K562 (cell line): ENCODE data around the gene KIAA0825. TPM values are rescaled to one million over a fixed set of nuclear protein-coding genes. Genes with fewer than 3 reads are reported as not detected.

Source experiments
- ATAC-seq: fragments of 200-7000 bp; cut with Tn5 transposase; 3 replicates; pipeline ENCODE4 v1.9.1; 2020; ENCODE audit warnings: moderate library complexity
- BruUV-seq: library from RNA; stranded (reverse); fragments of 400-500 nt; replicated peaks from 2 replicates; lab custom pipeline; 2021; lab: Mats Ljungman, UMichigan
- CTCF ChIA-PET: fragments of 300-600 bp; formaldehyde crosslinking; extraction: SDS; loops from one replicate; lab custom pipeline; 2021; ENCODE audit warnings: low intra/inter-chr PET ratio; lab: Yijun Ruan, JAX
- POLR2A ChIA-PET: fragments of 300-600, 350-650 bp; sonication (Branson Sonifier 250); formaldehyde crosslinking; extraction: SDS; loops from one replicate; lab custom pipeline; 2021; ENCODE audit warnings: antibody characterized with exemption, inconsistent platforms; lab: Yijun Ruan, JAX
- DNase-seq, 4 experiments: peaks; one replicate each; pipeline versions ENCODE4 v3.0.0 to v3.0.0-alpha.2; 2011 to 2018; ENCODE audit warnings: low spot score in 3 of 4, mixed read lengths in 3 of 4; ENCODE audit errors: extremely low read depth in 1 of 4
- FAIRE-seq: peaks from 2 replicates; lab custom pipeline; 2011; peaks lifted over from hg19 to GRCh38; lab: Jason Lieb, UNC
- H2AFZ ChIP-seq: 2 replicates; pipeline ENCODE4 v1.6.0; 2011; ENCODE audit warnings: low read depth, low read length, control low read depth, inconsistent platforms
- H3K27ac ChIP-seq: fragments of 200-600 bp; 3 replicates; pipeline ENCODE4 v1.8.0; 2011; ENCODE audit warnings: low read depth, mild to moderate bottlenecking, control low read depth, inconsistent platforms, low read length, moderate library complexity, mixed read lengths; ENCODE audit errors: extremely low read depth
- H3K27me3 ChIP-seq, 2 experiments: fragments of 300-600 bp in 1 of 2; 2 replicates in 1 of 2; 3 replicates in 1 of 2; pipeline versions ENCODE4 v1.6.0 to v1.8.0; 2011; ENCODE audit warnings: inconsistent platforms in 2 of 2, low read length in 2 of 2, mild to moderate bottlenecking in 1 of 2, mixed read lengths in 1 of 2, moderate library complexity in 1 of 2; ENCODE audit not compliant: control insufficient read depth in 2 of 2, insufficient read depth in 2 of 2
- H3K36me3 ChIP-seq: fragments of 300-600 bp; 3 replicates; pipeline ENCODE4 v1.8.0; 2011; ENCODE audit warnings: mild to moderate bottlenecking, low read length, inconsistent platforms; ENCODE audit not compliant: control insufficient read depth, insufficient read depth
- H3K4me1 ChIP-seq, 2 experiments: fragments of 200-600 bp in 1 of 2; replicated peaks in 1 of 2; 2 replicates in 1 of 2; 3 replicates in 1 of 2; pipeline versions ENCODE4 v1.5.1 to v1.8.0; 2011; ENCODE audit warnings: inconsistent platforms in 2 of 2, low read length in 2 of 2, mild to moderate bottlenecking in 1 of 2, mixed read lengths in 1 of 2, moderate library complexity in 1 of 2; ENCODE audit not compliant: control insufficient read depth in 2 of 2, insufficient read depth in 2 of 2
- H3K4me2 ChIP-seq: 2 replicates; pipeline ENCODE4 v1.6.1; 2011; ENCODE audit warnings: low read length, control low read depth, inconsistent platforms, mixed read lengths; ENCODE audit not compliant: insufficient read depth
- H3K4me3 ChIP-seq: fragments of 200-600 bp; sonication (generic), shearing (Covaris generic); 2 replicates; pipeline ENCODE4 v1.5.1; 2016; ENCODE audit warnings: control low read depth, inconsistent platforms
- H3K79me2 ChIP-seq: fragments of 200-600 bp; 3 replicates; pipeline ENCODE4 v1.8.0; 2011; ENCODE audit warnings: low read length, inconsistent platforms; ENCODE audit not compliant: control insufficient read depth, insufficient read depth
- H3K9ac ChIP-seq, 2 experiments: 2 replicates each; pipeline versions ENCODE4 v1.6.0 to v1.6.1; 2011; ENCODE audit warnings: low read depth in 2 of 2, low read length in 2 of 2, control low read depth in 1 of 2, inconsistent platforms in 1 of 2, mild to moderate bottlenecking in 1 of 2, mixed read lengths in 1 of 2; ENCODE audit not compliant: insufficient read depth in 1 of 2
- H3K9me1 ChIP-seq: one replicate; pipeline ENCODE4 v1.6.0; 2011; ENCODE audit warnings: inconsistent platforms, mild to moderate bottlenecking, low read length, moderate library complexity; ENCODE audit not compliant: control insufficient read depth, insufficient read depth
- H3K9me3 ChIP-seq: replicated peaks from 2 replicates; pipeline ENCODE4 v1.5.1; 2011; ENCODE audit warnings: low read depth, low read length, inconsistent platforms; ENCODE audit not compliant: control insufficient read depth, insufficient read depth
- H4K20me1 ChIP-seq: replicated peaks from 2 replicates; pipeline ENCODE4 v1.6.1; 2011; ENCODE audit warnings: low read length, inconsistent platforms, mixed read lengths; ENCODE audit not compliant: control insufficient read depth, insufficient read depth
- AFF1 ChIP-seq, 2 experiments: fragments of 450-650 bp; IDR thresholded peaks; 2 replicates each; pipeline ENCODE4 v1.6.1; 2018; ENCODE audit warnings: mild to moderate bottlenecking in 2 of 2, low read depth in 1 of 2; ENCODE audit not compliant: partially characterized antibody in 2 of 2
- ARID4B ChIP-seq: sonication (generic); formaldehyde crosslinking; IDR thresholded peaks from 2 replicates; pipeline ENCODE4 v1.8.0; 2022; ENCODE audit warnings: mild to moderate bottlenecking, missing genetic modification reagents
- FOXA1 ChIP-seq: fragments of 450-650 bp; IDR thresholded peaks from 2 replicates; pipeline ENCODE4 v1.6.1; 2016; ENCODE audit warnings: mild to moderate bottlenecking, borderline replicate concordance
- IFI16 ChIP-seq: fragments of 250-450 bp; sonication (Bioruptor Pico); IDR thresholded peaks from 2 replicates; pipeline ENCODE4 v2.1.2; 2022; ENCODE audit warnings: mild to moderate bottlenecking, inconsistent platforms
- PHF8 ChIP-seq: fragments of 200-600 bp; sonication (generic); IDR thresholded peaks from 2 replicates; pipeline ENCODE4 v1.6.1; 2012; ENCODE audit warnings: mixed run types, mild to moderate bottlenecking, inconsistent platforms, low read length, moderate library complexity, borderline replicate concordance
- SIN3B ChIP-seq: fragments of 450-650 bp; IDR thresholded peaks from 2 replicates; pipeline ENCODE4 v1.6.1; 2017; ENCODE audit warnings: low read depth, mild to moderate bottlenecking, moderate library complexity
- TAF15 ChIP-seq: fragments of 200-400 bp; formaldehyde crosslinking; IDR thresholded peaks from 2 replicates; pipeline ENCODE4 v1.6.1; 2017; ENCODE audit warnings: mild to moderate bottlenecking, low read depth, low read length, moderate library complexity
- ZFP1 ChIP-seq: fragments of 450-650 bp; formaldehyde crosslinking; IDR thresholded peaks from 2 replicates; pipeline ENCODE4 v1.4.0; 2020; ENCODE audit warnings: mild to moderate bottlenecking, mixed read lengths
- WGBS: fragments of 100-300 bp; shearing (Covaris generic); methylation state at CpG from one replicate; pipeline ENCODE4 v1.1.6; 2016; ENCODE audit warnings: low coverage, mixed read lengths; ENCODE audit not compliant: insufficient coverage; ENCODE audit errors: missing lambda C conversion rate; 5-methylcytosine and 5-hydroxymethylcytosine counted together
- in situ Hi-C: fragments of 300-500 bp; cut with MboI; formaldehyde crosslinking; loops from 4 replicates; pipeline ENCODE4 v1.15.0; 2018; ENCODE audit warnings: inconsistent platforms, mixed read lengths
- intact Hi-C: fragments of 100-400 bp; cut with micrococcal nuclease; formaldehyde crosslinking; loops from 2 replicates; pipeline ENCODE4 v1.14.2; 2022
- polyA plus RNA-seq, 8 experiments: library from polyadenylated mRNA; depleted of rRNA in 4 of 8; stranded (reverse) in 5 of 8; unstranded in 3 of 8; fragments of >200 nt; fragmentation: Nextera tagmentation in 2 of 8; fragmentation: Illumina TruSeq in 1 of 8; extraction: Ambion mirVana in 2 of 8; extraction: Trizol in 1 of 8; gene quantifications; 2 replicates each; pipeline versions ENCODE4 v1.2.1 to v1.2.3, GENCODE V29; 2011 to 2014; ENCODE audit warnings: inconsistent platforms in 1 of 8, missing spikeins in 1 of 8
- total RNA-seq, 7 experiments: library from RNA; depleted of rRNA in 6 of 7; stranded (reverse); fragments of >200 nt in 6 of 7; fragmentation: Illumina TruSeq in 2 of 7; extraction: Trizol in 2 of 7; gene quantifications; 2 replicates each; pipeline versions ENCODE4 v1.2.1 to v1.2.3, GENCODE V29; 2011 to 2021; ENCODE audit warnings: low replicate concordance in 1 of 7

KIAA0825 gene
- total and polyA plus RNA-seq, 9 of the 15 experiments (the other 6 are each of a cell fraction or from before 2014, with no cell fraction given), result 0.05 to 0.36 (median 0.16) TPM; not detected in 1

GRCh38 chr5:94551858-94552257 lies 66.5 kb downstream of the KIAA0825 start:
- intact Hi-C loops, result no loop called here
- in situ Hi-C loops, result no loop called here

GRCh38 chr5:94545870-94546625 lies 72.4 kb downstream of the KIAA0825 start:
- CTCF ChIA-PET, result no interaction called here
- H3K4me2 ChIP-seq, result no peak overlapping the region
- H3K36me3 ChIP-seq, result no peaks in the 10 kb centered on the region
- 2% methylated on average over 4 of the region's 4 CpGs for WGBS
- intact Hi-C loops, result no loop called here
- no peaks in the 10 kb centered on the region for H3K27me3 ChIP-seq
- no peaks in the 10 kb centered on the region for H3K79me2 ChIP-seq
- BruUV-seq, result no TSS peak
- no peaks in the 10 kb centered on the region for H3K9me3 ChIP-seq
- H4K20me1 ChIP-seq, result no peaks in the 10 kb centered on the region
- POLR2A ChIA-PET, result no interaction called here
- no peaks in the 10 kb centered on the region for H3K9me1 ChIP-seq
- no peaks in the 10 kb centered on the region for H3K4me1 ChIP-seq
- H3K9ac ChIP-seq, result no peak overlapping the region
- no peak overlapping the region for H3K27ac ChIP-seq
- in situ Hi-C loops, result no loop called here
- no peak for FAIRE-seq
- H2AFZ ChIP-seq, result no peak overlapping the region
- ATAC-seq, result no peak
- H3K4me3 ChIP-seq, result no peak overlapping the region
- DNase-seq, result no peak
- TF ChIP-seq AFF1 (IDR thresholded peaks at IDR 0.05; ENCODE audit: low read depth in 1 of 2, partially characterized antibody in 2 of 2), result no peak
- no peak for TF ChIP-seq PHF8
- TF ChIP-seq ARID4B, result no peak
- TF ChIP-seq ZFP1 (CRISPR knock-in tag), result no peak

More at GRCh38 chr5:94551858-94552257, 66.5 kb downstream of the KIAA0825 start:
- H3K36me3 ChIP-seq, result no peaks in the 10 kb centered on the region
- no TSS peak for BruUV-seq
- no peak for TF ChIP-seq SIN3B
- no peak for TF ChIP-seq TAF15
- TF ChIP-seq IFI16, result no peak
- no peak for TF ChIP-seq FOXA1
- no peak overlapping the region for H3K4me3 ChIP-seq
- no peak overlapping the region for H3K4me2 ChIP-seq
- no peaks in the 10 kb centered on the region for H3K79me2 ChIP-seq
- ChIA-PET CTCF (no interaction called here), POLR2A (no interaction called here)
- no peak for ATAC-seq
- no peak overlapping the region for H3K27ac ChIP-seq
- no peaks in the 10 kb centered on the region for H3K9me3 ChIP-seq
- no peak overlapping the region for H2AFZ ChIP-seq
- no peak overlapping the region for H3K9ac ChIP-seq
- FAIRE-seq, result no peak
- no peaks in the 10 kb centered on the region for H3K9me1 ChIP-seq
- WGBS, result 0% methylated on average over 1 of the region's 1 CpG
- H4K20me1 ChIP-seq, result no peaks in the 10 kb centered on the region
- H3K27me3 ChIP-seq, result no peaks in the 10 kb centered on the region
- H3K4me1 ChIP-seq, result no peaks in the 10 kb centered on the region
- no peak for DNase-seq
